EL (cell line): Measurements from ENCODE around the gene GREM1.

ENCODE experiments used
- DNase-seq: peaks from one replicate; pipeline ENCODE4 v3.0.0-alpha.2; 2016

GREM1 gene

DNA sequence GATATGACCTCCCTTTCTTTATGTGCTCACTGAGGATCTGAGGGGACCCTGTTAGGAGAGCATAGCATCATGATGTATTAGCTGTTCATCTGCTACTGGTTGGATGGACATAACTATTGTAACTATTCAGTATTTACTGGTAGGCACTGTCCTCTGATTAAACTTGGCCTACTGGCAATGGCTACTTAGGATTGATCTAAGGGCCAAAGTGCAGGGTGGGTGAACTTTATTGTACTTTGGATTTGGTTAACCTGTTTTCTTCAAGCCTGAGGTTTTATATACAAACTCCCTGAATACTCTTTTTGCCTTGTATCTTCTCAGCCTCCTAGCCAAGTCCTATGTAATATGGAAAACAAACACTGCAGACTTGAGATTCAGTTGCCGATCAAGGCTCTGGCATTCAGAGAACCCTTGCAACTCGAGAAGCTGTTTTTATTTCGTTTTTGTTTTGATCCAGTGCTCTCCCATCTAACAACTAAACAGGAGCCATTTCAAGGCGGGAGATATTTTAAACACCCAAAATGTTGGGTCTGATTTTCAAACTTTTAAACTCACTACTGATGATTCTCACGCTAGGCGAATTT is 14.9 kb downstream of the GREM1 start:
- no peak for DNase-seq

DNA sequence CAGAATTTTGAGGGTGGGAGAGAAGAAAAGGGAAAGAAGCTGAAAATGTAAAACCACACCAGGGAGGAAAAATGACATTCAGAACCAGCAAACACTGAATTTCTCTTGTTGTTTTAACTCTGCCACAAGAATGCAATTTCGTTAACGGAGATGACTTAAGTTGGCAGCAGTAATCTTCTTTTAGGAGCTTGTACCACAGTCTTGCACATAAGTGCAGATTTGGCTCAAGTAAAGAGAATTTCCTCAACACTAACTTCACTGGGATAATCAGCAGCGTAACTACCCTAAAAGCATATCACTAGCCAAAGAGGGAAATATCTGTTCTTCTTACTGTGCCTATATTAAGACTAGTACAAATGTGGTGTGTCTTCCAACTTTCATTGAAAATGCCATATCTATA is 15.5 kb downstream of the GREM1 start:
- no peak for DNase-seq

DNA sequence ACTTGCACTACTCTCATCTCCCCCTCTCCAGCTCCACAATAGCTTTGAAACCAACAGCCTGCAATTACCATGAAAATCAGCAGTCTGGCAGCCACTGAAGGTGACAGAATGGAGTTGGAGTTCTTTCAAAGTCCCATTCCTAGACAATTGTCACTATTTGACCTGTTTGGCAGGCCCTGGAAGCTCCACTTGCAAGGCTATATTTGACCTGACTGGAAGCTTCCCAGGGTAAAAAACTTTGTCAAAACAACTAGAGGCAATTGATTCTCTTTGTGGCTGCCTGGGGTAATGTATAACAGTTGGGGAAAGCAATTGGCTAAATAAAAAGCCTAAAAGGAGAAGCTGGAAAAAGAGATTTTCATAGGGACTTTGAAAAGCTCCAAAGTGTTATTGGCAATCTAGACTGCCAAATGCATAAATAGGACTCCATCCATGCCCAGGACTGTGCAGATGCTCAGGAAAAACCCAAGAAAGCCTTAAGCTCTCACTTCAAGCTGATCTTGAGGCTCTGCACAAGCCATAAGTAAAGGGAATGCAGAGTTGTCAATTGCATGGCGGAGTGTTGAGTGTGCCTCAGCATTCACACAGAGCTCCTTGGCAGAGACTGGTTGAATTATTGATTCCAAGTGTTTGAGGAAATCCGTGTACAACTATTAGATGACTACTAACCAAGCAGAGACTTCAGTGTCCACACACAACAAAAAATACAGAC is 18.3 kb downstream of the GREM1 start:
- no peak for DNase-seq

- DNase-seq = no peak
Observed at GRCh38 chr15:32736701-32737061, 18.9 kb downstream of the GREM1 start.

DNA sequence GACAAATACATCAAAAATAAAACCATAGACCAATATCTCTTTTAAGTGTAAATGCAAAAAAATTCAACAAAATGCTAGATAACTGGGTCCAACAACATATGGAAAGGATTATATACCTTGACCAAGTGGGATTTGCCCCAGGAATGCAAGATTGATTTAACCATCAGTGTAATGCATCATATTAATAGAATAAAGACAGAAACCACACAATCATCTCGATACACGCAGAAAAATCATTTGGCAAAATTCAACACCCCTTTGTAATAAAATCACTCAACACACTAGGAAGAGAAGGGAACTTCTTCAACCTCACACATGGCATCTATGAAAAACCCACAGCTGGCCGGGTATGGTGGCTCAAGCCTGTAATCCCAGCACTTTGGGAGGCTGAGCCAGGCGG is 19.5 kb downstream of the GREM1 start:
- no peak for DNase-seq

DNA sequence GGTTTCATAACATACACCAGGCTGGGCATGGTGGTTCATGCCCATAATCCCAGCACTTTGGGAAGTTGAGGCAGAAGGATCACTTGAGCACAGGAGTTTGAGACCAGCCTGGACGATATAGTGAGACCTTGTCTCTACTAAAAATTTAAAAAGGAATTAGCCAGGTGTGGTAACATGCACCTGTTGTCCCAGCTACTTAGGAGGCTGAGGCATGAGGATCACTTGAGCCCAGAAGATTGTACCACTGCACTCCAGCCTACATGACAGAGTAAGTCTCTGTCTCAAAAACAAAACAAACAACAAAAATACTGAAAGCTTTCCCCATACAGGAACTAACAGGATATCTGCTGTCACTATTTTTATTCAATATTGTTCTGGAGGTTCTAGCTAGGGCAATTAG is 20.9 kb downstream of the GREM1 start:
- DNase-seq = no peak

DNA sequence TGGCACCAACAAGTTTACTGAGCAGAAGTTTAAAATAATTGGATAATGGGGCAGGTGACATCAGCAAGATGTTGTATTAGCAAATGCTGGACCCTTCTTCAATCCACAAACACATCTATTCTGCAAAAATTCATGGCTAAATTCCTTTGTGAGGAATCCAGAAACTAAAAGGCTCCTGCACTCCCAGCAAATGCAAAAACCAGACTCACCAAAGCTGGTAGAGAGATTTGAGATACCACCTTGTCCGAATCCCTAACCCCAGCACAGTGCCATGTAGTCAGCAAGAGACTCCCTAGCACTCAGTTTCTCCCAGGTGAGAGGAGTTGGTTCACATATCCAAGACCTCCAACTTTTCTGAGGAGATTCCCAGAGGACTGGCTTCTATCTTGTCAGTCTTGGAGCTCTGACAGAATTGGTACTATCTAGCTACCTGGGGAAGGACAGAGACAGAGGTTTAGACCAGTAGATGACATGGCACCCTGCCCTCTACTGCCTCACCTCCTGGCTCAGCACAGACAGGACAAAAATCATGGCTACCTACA is 21.8 kb downstream of the GREM1 start:
- DNase-seq = no peak

GRCh38 chr15:32743411-32744140 is 25.8 kb downstream of the GREM1 start:
- peak; percentile 70 for DNase-seq

DNA sequence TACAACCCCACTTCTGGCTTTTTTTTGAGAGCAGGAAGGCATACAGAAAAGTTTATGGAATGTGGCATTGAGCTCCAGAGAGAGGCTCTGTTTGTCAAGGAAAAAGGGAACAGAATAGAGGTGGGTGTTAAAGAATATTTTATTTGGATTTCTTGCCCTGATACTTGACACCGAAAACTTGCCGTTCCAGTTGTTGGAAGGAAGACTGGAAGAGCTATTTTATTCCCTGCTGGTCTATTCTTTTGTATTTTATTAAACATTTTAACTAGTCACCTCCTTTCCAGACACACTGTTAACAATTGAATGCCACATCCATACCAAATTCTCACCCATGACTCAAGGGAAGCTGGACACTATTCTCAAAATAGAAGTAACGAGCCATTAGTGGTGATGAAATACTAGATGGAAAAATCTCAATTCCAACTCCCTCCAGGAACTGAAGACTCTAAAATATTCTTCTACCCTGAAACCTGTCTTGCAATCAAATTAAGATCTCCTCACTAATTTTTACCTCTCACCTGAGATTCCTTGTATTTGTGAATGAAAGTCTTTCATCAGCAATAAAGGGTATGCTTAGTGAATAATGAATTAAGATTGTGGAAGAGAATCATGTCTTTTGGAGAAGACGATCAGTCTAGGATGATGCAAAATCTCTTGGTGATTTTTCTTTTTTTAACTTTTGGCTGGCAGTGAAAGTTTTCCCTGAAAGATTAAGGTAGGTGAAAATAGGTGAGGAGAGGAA is 28.5 kb downstream of the GREM1 start:
- no peak for DNase-seq

GRCh38 chr15:32747921-32748342 is 30.1 kb downstream of the GREM1 start:
- no peak for DNase-seq

- no peak for DNase-seq
Observed at GRCh38 chr15:32750979-32751378, 33.2 kb downstream of the GREM1 start.

DNA sequence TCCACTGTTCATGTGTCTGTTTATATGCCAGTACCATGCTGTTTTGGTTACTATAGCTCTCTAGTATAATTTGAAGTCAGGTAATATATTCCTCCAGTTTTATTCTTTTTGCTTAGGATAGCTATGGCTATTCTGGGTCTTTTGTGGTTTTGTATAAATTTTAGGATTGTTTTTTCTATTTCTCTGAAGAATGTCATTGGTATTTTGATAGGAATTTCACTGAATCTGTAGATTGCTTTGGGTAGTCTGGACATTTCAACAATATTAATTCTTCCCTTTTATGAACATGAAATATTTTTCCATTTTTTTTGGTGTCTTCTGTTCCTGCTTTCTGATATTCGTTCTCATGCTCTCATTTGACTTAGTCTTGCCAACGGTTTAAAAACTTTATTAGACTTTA is 39.6 kb downstream of the GREM1 start:
- DNase-seq = no peak

DNA sequence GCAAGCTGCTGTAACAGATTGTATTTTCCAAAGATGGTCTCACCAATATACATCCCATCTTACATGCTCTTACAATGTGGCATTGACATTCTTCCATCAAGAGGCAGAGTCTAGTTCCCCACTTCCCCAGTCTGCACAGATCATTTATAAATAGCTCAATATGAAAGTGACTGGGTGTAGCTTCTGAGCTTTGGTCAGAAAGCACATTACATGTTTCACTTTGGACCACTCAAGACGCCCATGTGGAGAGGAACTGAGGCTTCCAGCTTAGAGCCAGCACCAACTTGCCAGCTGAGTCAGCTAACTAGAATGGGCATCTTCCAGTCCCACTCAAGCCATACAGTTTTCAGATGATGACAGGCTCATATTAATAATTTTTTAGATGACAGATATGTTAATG is 45.5 kb downstream of the GREM1 start:
- DNase-seq = no peak

DNA sequence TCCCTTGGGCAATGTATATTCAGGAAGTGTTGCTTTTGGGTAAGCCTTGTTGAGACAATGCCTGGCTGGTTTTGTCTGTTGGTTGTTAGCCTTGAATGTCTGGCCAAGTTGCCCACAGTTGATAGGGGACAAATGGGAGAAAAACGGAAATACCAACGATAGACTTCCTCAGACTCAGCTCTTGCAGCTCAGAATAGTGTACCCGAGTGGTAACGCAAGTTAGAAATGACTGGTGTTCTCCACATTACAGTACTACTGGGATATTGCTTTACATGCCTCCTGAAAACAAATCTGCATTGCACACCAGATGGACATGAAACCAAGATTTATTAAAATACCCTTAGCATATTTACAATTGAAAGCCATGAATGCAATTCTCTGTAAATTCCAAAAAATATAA is 47.4 kb downstream of the GREM1 start:
- DNase-seq = no peak

DNA sequence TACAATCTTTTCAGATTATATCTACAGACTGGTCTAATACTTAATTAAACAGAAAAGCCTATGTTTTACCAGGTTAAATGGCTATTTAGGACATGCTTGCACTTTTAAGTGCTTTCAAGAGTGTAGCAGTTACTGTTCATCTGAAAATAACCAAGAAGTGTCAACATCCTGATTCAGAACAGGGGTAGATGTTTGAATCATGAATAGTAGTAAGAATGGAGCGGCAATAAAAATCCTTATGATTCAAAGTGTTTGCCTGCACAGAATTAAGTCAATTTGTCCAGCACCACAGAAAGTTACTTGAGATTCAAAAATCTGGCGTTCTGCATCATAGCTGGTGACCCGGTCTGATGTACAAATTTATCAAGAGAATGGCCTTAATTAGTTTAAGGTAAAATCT is 48.3 kb downstream of the GREM1 start:
- DNase-seq = peak; percentile 16

DNA sequence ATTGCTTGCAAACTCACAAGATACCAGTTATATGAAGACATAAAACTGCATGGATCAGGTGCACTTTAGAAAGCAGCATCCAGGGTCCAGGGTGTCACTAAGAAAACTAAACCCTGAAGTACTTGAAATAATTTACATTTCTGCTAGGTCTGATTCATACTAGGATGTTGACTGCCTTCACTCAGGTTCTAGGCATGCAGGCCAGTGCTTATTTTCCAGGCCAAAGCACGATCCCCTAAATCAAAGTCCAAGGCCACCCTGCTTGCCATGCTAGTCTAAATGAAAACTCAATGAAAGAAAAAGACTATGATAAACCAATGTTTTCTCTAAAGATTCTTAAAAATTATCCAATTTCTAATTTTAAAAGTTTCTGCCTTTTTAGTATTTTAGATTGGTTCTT is 49.4 kb downstream of the GREM1 start:
- peak; percentile 14 for DNase-seq

DNA sequence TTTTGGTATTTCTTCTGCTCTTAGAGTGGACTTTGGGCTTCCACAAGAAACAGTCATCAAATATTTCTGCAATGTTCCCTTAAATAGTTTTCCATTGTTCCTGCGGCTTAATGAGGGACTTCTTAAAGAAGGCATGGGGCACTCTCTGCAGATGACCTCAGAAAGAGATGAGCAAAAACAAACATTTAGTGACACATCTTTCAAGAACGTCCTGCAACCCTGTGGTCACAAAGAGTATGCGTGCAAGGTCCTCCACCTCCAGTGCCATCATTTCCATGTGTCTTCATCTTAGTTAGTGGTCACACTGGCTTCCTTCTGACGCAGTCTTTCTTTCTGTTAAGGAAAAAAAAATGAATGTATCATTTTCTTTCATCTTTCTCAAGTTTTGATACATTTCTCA is 56.2 kb downstream of the GREM1 start:
- DNase-seq = peak; percentile 99

GRCh38 chr15:32775103-32775502 is 57.3 kb downstream of the GREM1 start:
- DNase-seq = no peak

GRCh38 chr15:32778391-32779176 is 60.8 kb downstream of the GREM1 start:
- peak; percentile 80 for DNase-seq

- peak; percentile 26 for DNase-seq
Observed at GRCh38 chr15:32781781-32782180, 64.0 kb downstream of the GREM1 start.

DNA sequence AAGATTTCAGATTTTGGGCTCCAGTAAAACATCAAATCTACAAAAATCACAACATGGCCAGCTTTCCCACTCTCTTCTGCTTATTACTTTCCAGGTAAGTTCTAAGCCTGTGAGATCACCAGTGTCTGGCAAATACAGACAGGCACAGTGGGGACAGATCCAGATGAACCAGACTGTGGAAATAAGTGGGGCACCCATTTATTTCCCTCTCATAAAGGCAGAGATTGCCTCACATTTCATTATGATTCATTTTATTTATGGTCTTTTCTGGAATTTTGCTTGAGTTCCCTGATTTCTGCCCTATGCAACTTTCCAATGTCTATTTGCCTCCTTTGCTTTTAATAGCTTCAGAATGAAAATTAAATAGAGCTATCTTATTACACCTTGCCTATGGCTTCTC is 66.8 kb downstream of the GREM1 start:
- peak; percentile 35 for DNase-seq

GRCh38 chr15:32786906-32787305 is 69.1 kb downstream of the GREM1 start:
- DNase-seq = peak; percentile 60

DNA sequence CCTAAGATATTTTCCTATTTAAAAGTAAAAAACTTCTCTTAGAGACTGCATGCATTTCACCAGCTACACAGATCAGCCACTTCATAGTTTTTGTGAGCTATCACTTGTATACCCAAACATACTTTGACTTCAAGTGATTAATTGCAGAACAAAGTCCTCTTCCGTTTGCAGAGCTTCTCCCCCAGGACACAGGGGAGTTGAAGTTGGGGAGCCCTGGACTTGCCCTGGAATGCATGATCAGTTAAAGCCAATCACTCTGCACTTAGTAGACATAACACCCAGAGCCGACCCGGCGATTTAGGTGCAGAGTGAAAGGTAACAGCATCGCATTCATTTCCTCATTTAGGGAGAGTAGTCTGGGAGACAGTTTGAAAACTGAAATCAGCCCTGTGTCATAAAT is 70.1 kb downstream of the GREM1 start:
- DNase-seq = no peak
